Endothelial cell of umbilical vein (primary cell): ENCODE data around the gene ASZ1. TPM values are rescaled to one million over a fixed set of nuclear protein-coding genes. Genes with fewer than 3 reads are reported as not detected.

ENCODE experiments used
- BruUV-seq: library from RNA; stranded (reverse); fragments of 400-500 nt; replicated peaks from 2 replicates; lab custom pipeline; 2021; lab: Mats Ljungman, UMichigan
- CTCF ChIA-PET: fragments of 300-600, 350-600 bp; sonication (Branson Sonifier 250); formaldehyde crosslinking; loops from one replicate; lab custom pipeline; 2021; ENCODE audit warnings: antibody characterized with exemption, inconsistent platforms; lab: Charles Lee
- POLR2A ChIA-PET: fragments of 300-600, 350-600 bp; sonication (Branson Sonifier 250); formaldehyde crosslinking; loops from one replicate; lab custom pipeline; 2021; ENCODE audit warnings: antibody characterized with exemption, inconsistent platforms; lab: Charles Lee
- DNase-seq: peaks from one replicate; pipeline ENCODE4 v3.0.0-alpha.2; 2011; ENCODE audit warnings: low read depth, low spot score
- FAIRE-seq: peaks from 2 replicates; lab custom pipeline; 2011; peaks lifted over from hg19 to GRCh38; lab: Jason Lieb, UNC
- H2AFZ ChIP-seq: 2 replicates; pipeline ENCODE4 v1.6.0; 2012; ENCODE audit warnings: low read depth, low read length, control low read depth, inconsistent platforms
- H3K27ac ChIP-seq: 2 replicates; pipeline ENCODE4 v1.5.1; 2011; ENCODE audit warnings: low read depth, mild to moderate bottlenecking, control low read depth, low read length, moderate library complexity; ENCODE audit not compliant: insufficient read depth
- H3K27me3 ChIP-seq, 2 experiments: 2 replicates each; pipeline versions ENCODE4 v1.6.0 to v1.6.1; 2011; ENCODE audit warnings: low read length in 2 of 2, mixed read lengths in 1 of 2; ENCODE audit not compliant: control insufficient read depth in 2 of 2, insufficient read depth in 2 of 2
- H3K36me3 ChIP-seq, 2 experiments: 2 replicates in 1 of 2; 3 replicates in 1 of 2; pipeline ENCODE4 v1.5.1; 2011; ENCODE audit warnings: low read length in 2 of 2, mild to moderate bottlenecking in 1 of 2, moderate library complexity in 1 of 2; ENCODE audit not compliant: control insufficient read depth in 2 of 2, insufficient read depth in 2 of 2; ENCODE audit errors: extremely low read depth in 1 of 2
- H3K4me1 ChIP-seq: 3 replicates; pipeline ENCODE4 v1.5.1; 2011; ENCODE audit warnings: mild to moderate bottlenecking, low read length; ENCODE audit not compliant: control insufficient read depth, insufficient read depth; ENCODE audit errors: extremely low read depth
- H3K4me2 ChIP-seq: 2 replicates; pipeline ENCODE4 v1.6.1; 2011; ENCODE audit warnings: low read length, control low read depth, mixed read lengths; ENCODE audit not compliant: insufficient read depth
- H3K4me3 ChIP-seq, 3 experiments: fragments of 200-600 bp in 1 of 3; sonication (generic), shearing (Covaris generic) in 1 of 3; replicated peaks in 1 of 3; 2 replicates each; pipeline ENCODE4 v1.5.1; 2011 to 2016; ENCODE audit warnings: control low read depth in 3 of 3, low read length in 3 of 3, mild to moderate bottlenecking in 2 of 3, inconsistent platforms in 1 of 3, low read depth in 1 of 3, moderate library complexity in 1 of 3; ENCODE audit not compliant: insufficient read depth in 1 of 3
- H3K79me2 ChIP-seq: 2 replicates; pipeline ENCODE4 v1.6.0; 2012; ENCODE audit warnings: low read length, inconsistent platforms; ENCODE audit not compliant: control insufficient read depth, insufficient read depth
- H3K9ac ChIP-seq: replicated peaks from 2 replicates; pipeline ENCODE3; 2011; ENCODE audit warnings: low read length, control low read depth; ENCODE audit not compliant: insufficient read depth; ENCODE audit errors: extremely low read depth
- H3K9me1 ChIP-seq: replicated peaks from 3 replicates; pipeline ENCODE4 v1.6.0; 2011; ENCODE audit warnings: mild to moderate bottlenecking, low read length; ENCODE audit not compliant: control insufficient read depth, insufficient read depth; ENCODE audit errors: extremely low read depth
- H3K9me3 ChIP-seq: replicated peaks from 2 replicates; pipeline ENCODE4 v1.5.1; 2012; ENCODE audit warnings: low read length, inconsistent platforms; ENCODE audit not compliant: control insufficient read depth, insufficient read depth
- H4K20me1 ChIP-seq: replicated peaks from 2 replicates; pipeline ENCODE3; 2011; ENCODE audit warnings: mild to moderate bottlenecking, low read length; ENCODE audit not compliant: control insufficient read depth, insufficient read depth; ENCODE audit errors: extremely low read depth
- CTCF ChIP-seq, 2 donors: IDR thresholded peaks; 1 replicate in 1 of 2; 2 replicates in 1 of 2; pipeline ENCODE4 v1.5.1; 2011; ENCODE audit warnings: low read length in 2 of 2, mild to moderate bottlenecking in 2 of 2, moderate library complexity in 2 of 2, control low read depth in 1 of 2, inconsistent platforms in 1 of 2, low read depth in 1 of 2; ENCODE audit not compliant: insufficient read depth in 1 of 2; ENCODE audit errors: extremely low read depth in 1 of 2
- EZH2 ChIP-seq: IDR thresholded peaks from 2 replicates; pipeline ENCODE4 v1.6.1; 2012; ENCODE audit warnings: borderline replicate concordance, low read depth, mild to moderate bottlenecking, moderate library complexity, low read length, inconsistent platforms; ENCODE audit not compliant: severe bottlenecking
- FOS ChIP-seq: IDR thresholded peaks from 2 replicates; pipeline ENCODE4 v1.6.1; 2011; ENCODE audit warnings: mild to moderate bottlenecking, low read length, moderate library complexity, borderline replicate concordance; ENCODE audit not compliant: insufficient read depth
- GATA2 ChIP-seq: IDR thresholded peaks from 2 replicates; pipeline ENCODE4 v1.7.0; 2011; ENCODE audit warnings: low read depth, mild to moderate bottlenecking, moderate library complexity, mixed read lengths, low read length; ENCODE audit not compliant: insufficient read length, insufficient read depth
- JUN ChIP-seq: IDR thresholded peaks from 2 replicates; pipeline ENCODE4 v1.6.1; 2011; ENCODE audit warnings: borderline replicate concordance, low read depth; ENCODE audit not compliant: insufficient read length, insufficient read depth
- MAX ChIP-seq: IDR thresholded peaks from 2 replicates; pipeline ENCODE4 v1.6.1; 2011; ENCODE audit not compliant: insufficient read depth, insufficient read length
- MYC ChIP-seq: IDR thresholded peaks from one replicate; pipeline ENCODE4 v1.6.1; 2011; ENCODE audit warnings: mild to moderate bottlenecking, low read depth, low read length
- POLR2A ChIP-seq: IDR thresholded peaks from 2 replicates; pipeline ENCODE4 v1.6.1; 2012; ENCODE audit warnings: low read depth, mild to moderate bottlenecking, control low read depth, low read length
- POLR2AphosphoS5 ChIP-seq: IDR thresholded peaks from 2 replicates; pipeline ENCODE4 v1.6.1; 2012; ENCODE audit warnings: low read depth, mild to moderate bottlenecking, control low read depth, low read length, moderate library complexity; ENCODE audit not compliant: insufficient read depth
- dilution Hi-C: fragments of 300-500 bp; cut with MboI; formaldehyde crosslinking; loops from one replicate; pipeline ENCODE4 v1.15.0; 2019; ENCODE audit warnings: low sequenced_read_pairs; ENCODE audit not compliant: extremely low pct_ligation_motif_present
- intact Hi-C: fragments of 100-400 bp; cut with micrococcal nuclease; formaldehyde crosslinking; loops from one replicate; pipeline ENCODE4 v1.10.0; 2022
- polyA plus RNA-seq, 4 experiments: library from polyadenylated mRNA; depleted of rRNA in 3 of 4; stranded (reverse) in 3 of 4; unstranded in 1 of 4; fragments of >200 nt; gene quantifications; 2 replicates each; pipeline versions ENCODE4 v1.2.1 to v1.2.3, GENCODE V29; 2011 to 2012; ENCODE audit warnings: missing spikeins in 1 of 4
- total RNA-seq: library from RNA; stranded (reverse); gene quantifications from 2 replicates; pipeline ENCODE4 v1.2.3, GENCODE V29; 2021

ASZ1 gene
- total and polyA plus RNA-seq, 2 donors (not counting 3 experiments of a cell fraction or from before 2014, with no cell fraction given) = not detected

- FAIRE-seq (no peak), DNase-seq (no peak)
- no peaks in the 10 kb centered on the region for H3K27me3 ChIP-seq
- H3K36me3 ChIP-seq = no peaks in the 10 kb centered on the region
- H3K4me1 ChIP-seq = no peaks in the 10 kb centered on the region
- dilution Hi-C loops = no loop called here
- no peaks in the 10 kb centered on the region for H3K9me3 ChIP-seq
- H3K9me1 ChIP-seq = no peaks in the 10 kb centered on the region
- BruUV-seq = no TSS peak
- H3K9ac ChIP-seq = no peak overlapping the region
- H2AFZ ChIP-seq = no peak overlapping the region
- TF ChIP-seq CTCF (IDR thresholded peaks at IDR 0.05; ENCODE audit: extremely low read depth in 1 of 2, insufficient read depth in 1 of 2, low read depth in 1 of 2, low read length in 2 of 2) (peak in 1 of 2 donors; percentile 9), JUN (no peak)
- H3K27ac ChIP-seq = no peak overlapping the region
- POLR2A ChIA-PET = no interaction called here
- no peak overlapping the region for H3K4me3 ChIP-seq
- CTCF ChIA-PET = interaction anchor here (0.6 to 3.6 kb wide), 9 partner anchors 9 to 447 kb away, joined by 3 to 36 read pairs (median 3); no protein-coding TSS in a partner anchor
- intact Hi-C loops = no loop called here
- H3K4me2 ChIP-seq = no peak overlapping the region
- no peaks in the 10 kb centered on the region for H4K20me1 ChIP-seq
- H3K79me2 ChIP-seq = no peaks in the 10 kb centered on the region
These were observed 51.9 kb downstream of the ASZ1 start for GRCh38 chr7:117375380-117375779.

GRCh38 chr7:117372073-117372472, 55.2 kb downstream of the ASZ1 start:
- ChIA-PET CTCF (no interaction called here), POLR2A (no interaction called here)
- BruUV-seq = no TSS peak
- Histone ChIP-seq H3K27me3 (no peaks in the 10 kb centered on the region), H4K20me1 (no peaks in the 10 kb centered on the region), H3K9me3 (no peaks in the 10 kb centered on the region), H3K4me3 (no peak overlapping the region), H3K4me1 (no peaks in the 10 kb centered on the region), H2AFZ (no peak overlapping the region), H3K9me1 (no peaks in the 10 kb centered on the region), H3K27ac (no peak overlapping the region), H3K4me2 (no peak overlapping the region), H3K79me2 (no peaks in the 10 kb centered on the region), H3K9ac (no peak overlapping the region), H3K36me3 (no peaks in the 10 kb centered on the region)
- no peak for FAIRE-seq
- dilution Hi-C loops = no loop called here
- intact Hi-C loops = no loop called here
- DNase-seq = no peak
- TF ChIP-seq MYC (no peak), POLR2A (no peak), GATA2 (no peak), EZH2 (no peak), FOS (no peak), MAX (no peak), CTCF (IDR thresholded peaks at IDR 0.05; ENCODE audit: extremely low read depth in 1 of 2, insufficient read depth in 1 of 2, low read depth in 1 of 2, low read length in 2 of 2) (no peak), POLR2AphosphoS5 (no peak), JUN (no peak)
